Activated naive CD8-positive, alpha-beta T cell (primary cell): Measurements from ENCODE around the gene STKLD1.
"Not testable (repeated sequence)": the region's sequence is repeated elsewhere in the genome, so short reads cannot be mapped to it uniquely, and the experiment has no call there.

Experiments
- H3K27ac Mint-ChIP-seq: one replicate; pipeline ENCODE4 v1.8.0; 2021; ENCODE audit warnings: mixed read lengths
- H3K27me3 Mint-ChIP-seq: one replicate; pipeline ENCODE4 v1.8.0; 2021; ENCODE audit warnings: mixed read lengths
- H3K36me3 Mint-ChIP-seq: one replicate; pipeline ENCODE4 v1.8.0; 2021; ENCODE audit warnings: mixed read lengths
- H3K4me1 Mint-ChIP-seq: one replicate; pipeline ENCODE4 v1.8.0; 2021; ENCODE audit warnings: low read depth, mixed read lengths
- H3K4me3 Mint-ChIP-seq: one replicate; pipeline ENCODE4 v1.8.0; 2021; ENCODE audit warnings: mild to moderate bottlenecking, mixed read lengths
- H3K9me3 Mint-ChIP-seq: one replicate; pipeline ENCODE4 v1.8.0; 2021; ENCODE audit warnings: low read depth, mixed read lengths

Gene STKLD1

DNA sequence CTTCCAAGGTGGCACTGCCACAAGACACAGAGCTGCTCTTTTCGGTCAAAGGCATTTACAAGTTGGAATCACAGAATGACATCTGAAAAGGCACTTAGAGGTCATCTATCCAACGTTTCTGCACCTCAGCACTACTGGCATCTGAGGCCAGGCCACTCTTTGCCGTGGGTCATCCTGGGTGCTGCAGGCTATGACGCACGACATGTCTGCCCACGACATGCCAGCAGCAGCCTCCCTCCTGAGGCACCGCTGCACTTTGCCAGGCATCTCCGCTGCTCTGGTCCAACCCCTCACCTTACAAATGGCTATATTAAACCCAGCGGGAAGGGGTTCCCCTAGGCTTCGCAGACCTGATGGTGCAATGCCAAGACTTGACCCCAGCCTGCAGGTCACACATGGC, 8.4 kb upstream of the STKLD1 start:
- no peak overlapping the region for H3K27ac Mint-ChIP-seq

DNA sequence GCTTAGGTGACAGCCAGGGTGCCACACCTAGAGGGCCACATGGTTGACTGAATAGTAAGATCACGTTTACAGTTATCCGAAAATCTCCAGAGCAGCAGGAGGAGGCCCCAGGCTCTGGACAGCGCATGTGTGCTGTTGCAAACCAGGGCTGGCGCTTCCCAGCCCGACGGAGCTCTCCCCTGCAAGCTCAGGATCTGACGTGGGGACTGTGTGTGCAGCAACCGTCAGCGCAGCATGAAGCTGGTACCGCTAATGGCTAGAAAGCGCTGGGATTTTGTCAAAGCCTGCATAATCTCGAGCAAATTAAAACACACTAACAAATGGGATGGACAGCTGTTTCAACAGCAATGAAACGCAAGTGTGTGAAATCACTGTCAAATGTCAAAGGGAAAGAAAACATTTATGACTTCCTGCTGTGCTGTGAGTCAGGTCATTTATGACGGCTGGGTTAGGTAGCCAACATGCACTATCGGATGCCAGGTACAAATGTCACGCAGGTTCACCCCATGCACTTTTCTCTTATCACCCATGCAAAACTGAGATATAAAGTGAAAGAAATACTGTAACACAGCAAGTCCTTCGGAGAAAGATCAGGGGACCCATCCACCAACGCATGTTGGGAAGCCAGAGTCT, 7.8 kb upstream of the STKLD1 start:
- Mint-ChIP-seq H3K27me3 (no peaks in the 10 kb centered on the region), H3K9me3 (no peaks in the 10 kb centered on the region), H3K27ac (peak overlapping the region; percentile 88), H3K36me3 (peaks cover 6% of the 10 kb centered on the region), H3K4me1 (peaks cover 65% of the 10 kb centered on the region), H3K4me3 (peak overlapping the region; percentile 80)

More for the DNA sequence above, 8.4 kb upstream of the STKLD1 start:
- Mint-ChIP-seq H3K9me3 (no peaks in the 10 kb centered on the region), H3K36me3 (peaks cover 6% of the 10 kb centered on the region), H3K4me3 (no peak overlapping the region), H3K27me3 (no peaks in the 10 kb centered on the region), H3K4me1 (peaks cover 59% of the 10 kb centered on the region)

GRCh38 chr9:133369422-133369821, 6.7 kb upstream of the STKLD1 start:
- no peaks in the 10 kb centered on the region for H3K27me3 Mint-ChIP-seq
- H3K4me1 Mint-ChIP-seq: peaks cover 69% of the 10 kb centered on the region
- H3K4me3 Mint-ChIP-seq: peak overlapping the region; percentile 80
- peak overlapping the region; percentile 88 for H3K27ac Mint-ChIP-seq
- H3K9me3 Mint-ChIP-seq: no peaks in the 10 kb centered on the region
- peaks cover 6% of the 10 kb centered on the region for H3K36me3 Mint-ChIP-seq

DNA sequence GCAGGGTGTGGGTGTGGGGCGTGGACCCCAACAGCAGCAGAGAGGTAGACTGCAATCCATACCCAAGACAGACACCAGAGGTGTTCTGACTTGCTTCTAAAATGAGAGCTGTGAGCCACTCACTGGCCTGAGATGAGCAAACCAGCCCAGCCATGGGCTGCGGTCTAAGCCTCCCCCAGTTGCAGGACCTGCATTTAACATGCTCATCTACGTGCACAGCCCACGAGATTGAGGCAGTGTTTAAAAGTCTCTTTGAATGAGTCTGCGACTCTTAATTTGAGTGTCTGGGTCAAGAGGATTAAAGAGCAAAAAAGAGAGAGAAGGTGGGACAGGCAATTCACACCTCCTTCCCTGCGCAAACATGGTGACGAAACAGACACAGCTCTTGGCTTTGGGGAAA, 6.2 kb upstream of the STKLD1 start:
- H3K9me3 Mint-ChIP-seq: no peaks in the 10 kb centered on the region
- H3K4me3 Mint-ChIP-seq: peak overlapping the region; percentile 80
- peak overlapping the region; percentile 88 for H3K27ac Mint-ChIP-seq
- peaks cover 71% of the 10 kb centered on the region for H3K4me1 Mint-ChIP-seq
- H3K36me3 Mint-ChIP-seq: peaks cover 6% of the 10 kb centered on the region
- no peaks in the 10 kb centered on the region for H3K27me3 Mint-ChIP-seq

DNA sequence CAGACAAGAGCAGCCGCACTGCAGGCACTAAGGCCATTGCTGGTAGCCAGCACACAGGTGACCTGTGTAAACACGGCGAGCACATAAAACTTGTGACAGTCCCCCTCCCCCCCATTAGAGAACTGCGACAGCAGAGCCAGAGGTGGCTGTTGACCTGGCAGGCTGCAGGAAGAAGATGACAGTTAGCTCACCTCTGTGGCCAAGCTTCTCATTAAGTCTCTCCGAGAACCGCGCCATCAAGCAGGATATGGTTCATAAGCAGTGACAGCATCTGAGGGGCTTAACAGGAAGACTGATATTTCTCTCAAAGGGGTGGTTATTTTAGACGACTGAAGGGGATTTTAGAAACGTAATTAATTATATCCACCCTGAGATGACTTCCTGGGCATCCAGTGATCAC, 5.5 kb upstream of the STKLD1 start:
- H3K4me1 Mint-ChIP-seq: peaks cover 71% of the 10 kb centered on the region
- peaks cover 6% of the 10 kb centered on the region for H3K36me3 Mint-ChIP-seq

DNA sequence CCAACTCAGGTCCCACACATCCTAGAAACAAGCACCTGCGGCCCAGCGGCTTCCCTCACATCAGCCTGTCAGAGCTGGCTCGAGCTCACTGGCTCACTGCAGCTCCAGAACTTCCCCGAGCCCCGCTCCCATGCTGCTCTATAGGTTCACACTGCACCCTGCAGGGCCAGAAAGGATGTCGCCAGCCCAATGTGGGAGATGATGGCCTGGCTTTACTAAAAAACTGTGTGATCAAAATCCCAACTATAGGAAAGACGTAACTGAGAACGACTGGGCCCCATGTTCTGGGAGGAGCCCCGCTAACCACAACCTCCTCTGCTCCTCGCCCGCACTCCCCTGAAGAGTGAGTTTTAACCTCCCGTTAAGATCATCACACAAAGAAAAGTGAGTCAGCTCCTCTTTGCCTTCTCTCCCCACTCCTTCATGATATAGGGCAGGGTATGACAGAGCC, 4.9 kb upstream of the STKLD1 start:
- H3K4me3 Mint-ChIP-seq: peak overlapping the region; percentile 80
- H3K27me3 Mint-ChIP-seq: no peaks in the 10 kb centered on the region
- H3K36me3 Mint-ChIP-seq: peaks cover 6% of the 10 kb centered on the region
- H3K9me3 Mint-ChIP-seq: no peaks in the 10 kb centered on the region
- H3K27ac Mint-ChIP-seq: peak overlapping the region; percentile 88
- H3K4me1 Mint-ChIP-seq: peaks cover 66% of the 10 kb centered on the region

More for the DNA sequence above, 5.5 kb upstream of the STKLD1 start:
- H3K27ac Mint-ChIP-seq: peak overlapping the region; percentile 88
- H3K27me3 Mint-ChIP-seq: no peaks in the 10 kb centered on the region
- peak overlapping the region; percentile 80 for H3K4me3 Mint-ChIP-seq
- H3K9me3 Mint-ChIP-seq: no peaks in the 10 kb centered on the region

- H3K27ac Mint-ChIP-seq: peak overlapping the region; percentile 88
- no peaks in the 10 kb centered on the region for H3K27me3 Mint-ChIP-seq
- peak overlapping the region; percentile 80 for H3K4me3 Mint-ChIP-seq
- H3K36me3 Mint-ChIP-seq: peaks cover 6% of the 10 kb centered on the region
- H3K4me1 Mint-ChIP-seq: peaks cover 63% of the 10 kb centered on the region
- no peaks in the 10 kb centered on the region for H3K9me3 Mint-ChIP-seq
Observed at GRCh38 chr9:133372144-133372543, 4.0 kb upstream of the STKLD1 start.

- Mint-ChIP-seq H3K9me3 (no peaks in the 10 kb centered on the region), H3K36me3 (peaks cover 3% of the 10 kb centered on the region), H3K27me3 (no peaks in the 10 kb centered on the region), H3K4me1 (peaks cover 45% of the 10 kb centered on the region), H3K27ac (peak overlapping the region; percentile 93), H3K4me3 (peak overlapping the region; percentile 93)
Observed at GRCh38 chr9:133374612-133375115, 1.5 kb upstream of the STKLD1 start.

GRCh38 chr9:133375116-133375723, 946 bp upstream of the STKLD1 start:
- H3K27me3 Mint-ChIP-seq: no peaks in the 10 kb centered on the region
- H3K4me3 Mint-ChIP-seq: peak overlapping the region; percentile 93
- H3K4me1 Mint-ChIP-seq: peaks cover 40% of the 10 kb centered on the region
- H3K27ac Mint-ChIP-seq: peak overlapping the region; percentile 93
- H3K9me3 Mint-ChIP-seq: no peaks in the 10 kb centered on the region
- peaks cover 3% of the 10 kb centered on the region for H3K36me3 Mint-ChIP-seq

DNA sequence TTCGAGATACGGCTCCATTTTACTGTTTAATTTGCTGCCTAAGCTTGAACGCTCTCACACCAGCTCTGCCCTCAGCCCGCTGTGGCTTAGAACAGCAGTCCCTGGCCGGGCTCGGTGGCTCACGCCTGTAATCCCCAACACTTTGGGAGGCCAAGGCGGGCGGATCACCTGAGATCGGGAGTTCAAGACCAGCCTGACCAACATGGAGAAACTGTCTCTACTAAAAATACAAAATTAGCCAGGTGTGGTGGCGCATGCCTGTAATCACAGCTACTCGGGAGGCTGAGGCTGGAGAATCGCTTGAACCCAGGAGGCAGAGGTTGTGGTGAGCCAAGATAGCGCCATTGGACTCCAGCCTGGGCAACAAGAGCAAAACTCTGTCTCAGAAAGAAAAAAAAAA, 1.1 kb downstream of the STKLD1 start:
- not testable (repeated sequence) for H3K27me3 Mint-ChIP-seq, H3K9me3 Mint-ChIP-seq, H3K36me3 Mint-ChIP-seq
- peak overlapping the region; percentile 72 for H3K27ac Mint-ChIP-seq
- peaks cover 19% of the 10 kb centered on the region for H3K4me1 Mint-ChIP-seq
- H3K4me3 Mint-ChIP-seq: peak overlapping the region; percentile 73

GRCh38 chr9:133377721-133378216, 1.6 kb downstream of the STKLD1 start:
- Mint-ChIP-seq H3K4me1 (peaks cover 14% of the 10 kb centered on the region), H3K36me3 (no peaks in the 10 kb centered on the region), H3K4me3 (no peak overlapping the region), H3K9me3 (no peaks in the 10 kb centered on the region), H3K27ac (no peak overlapping the region), H3K27me3 (no peaks in the 10 kb centered on the region)

GRCh38 chr9:133378408-133378962, 2.3 kb downstream of the STKLD1 start:
- Mint-ChIP-seq H3K9me3 (no peaks in the 10 kb centered on the region), H3K4me3 (peak overlapping the region; percentile 12), H3K27ac (no peak overlapping the region)

DNA sequence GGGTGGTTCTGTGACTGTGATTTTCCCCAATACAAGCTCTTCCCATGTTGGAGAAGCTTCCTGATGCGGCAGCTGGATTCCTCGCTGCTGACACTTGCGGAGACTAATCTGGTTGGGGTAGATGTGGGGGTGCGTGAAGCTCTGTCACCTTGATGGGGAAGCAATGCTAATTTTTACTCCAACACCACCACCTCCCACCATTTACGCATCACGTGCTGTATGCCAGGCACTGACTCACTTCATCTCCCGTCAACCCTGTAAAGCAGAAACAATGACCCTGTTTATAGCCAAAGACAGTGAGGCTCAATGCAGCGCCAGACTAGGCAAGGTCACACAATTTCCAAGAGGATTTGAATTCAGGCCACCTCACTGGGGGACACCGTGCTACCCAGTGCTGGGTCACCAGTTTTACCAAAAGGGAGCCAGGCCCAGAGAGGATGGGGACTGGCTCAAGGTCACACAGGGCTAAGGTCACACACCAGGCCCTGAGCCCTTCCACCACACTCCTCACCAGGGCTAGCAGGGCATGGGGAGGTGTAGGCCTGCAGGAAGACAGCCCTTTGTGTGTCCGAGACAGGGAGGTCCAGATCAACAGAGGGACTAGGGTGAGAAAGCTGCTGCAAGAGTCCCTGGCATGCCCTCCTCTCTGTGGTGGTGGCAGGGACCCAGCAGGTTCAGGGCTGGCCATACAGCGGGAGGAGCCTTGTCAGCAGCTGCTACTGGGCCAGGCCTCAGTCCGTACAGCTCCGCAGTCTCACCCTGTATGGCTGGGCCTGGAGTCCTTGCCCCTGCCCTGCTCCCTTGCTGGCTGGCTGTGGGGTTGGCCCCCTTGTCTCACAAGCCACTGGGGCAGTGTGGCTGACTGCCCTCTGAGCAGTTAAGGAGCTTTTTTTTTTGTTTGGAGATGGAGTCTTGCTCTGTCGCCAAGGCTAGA, 3.3 kb downstream of the STKLD1 start:
- Mint-ChIP-seq H3K27me3 (no peaks in the 10 kb centered on the region), H3K4me1 (peaks cover 3% of the 10 kb centered on the region), H3K27ac (no peak overlapping the region), H3K36me3 (no peaks in the 10 kb centered on the region), H3K9me3 (no peaks in the 10 kb centered on the region), H3K4me3 (no peak overlapping the region)

More at GRCh38 chr9:133378408-133378962, 2.3 kb downstream of the STKLD1 start:
- no peaks in the 10 kb centered on the region for H3K36me3 Mint-ChIP-seq
- H3K27me3 Mint-ChIP-seq: no peaks in the 10 kb centered on the region
- H3K4me1 Mint-ChIP-seq: peaks cover 7% of the 10 kb centered on the region

GRCh38 chr9:133380734-133381133, 4.6 kb downstream of the STKLD1 start:
- H3K27me3 Mint-ChIP-seq: no peaks in the 10 kb centered on the region
- no peaks in the 10 kb centered on the region for H3K9me3 Mint-ChIP-seq
- H3K4me1 Mint-ChIP-seq: no peaks in the 10 kb centered on the region
- H3K27ac Mint-ChIP-seq: no peak overlapping the region
- no peaks in the 10 kb centered on the region for H3K36me3 Mint-ChIP-seq
- no peak overlapping the region for H3K4me3 Mint-ChIP-seq
